ENCODE results near the gene WBP2. TPM values are rescaled to one million over a fixed set of nuclear protein-coding genes. Genes with fewer than 3 reads are reported as not detected.
A peak's percentile ranks its signal among the peaks of the same experiment; 100 is the strongest.

WBP2 gene
- total and polyA plus RNA-seq, 10 donors = 46.7 to 144 (median 89.1) TPM

- intact Hi-C loops (cut with DNase I; ENCODE audit: low total_unique reads) = no loop called here
- no peak for TF ChIP-seq POLR2A (IDR thresholded peaks at IDR 0.05)
- peak in 2 of 3 donors; percentile 6 to 11 for TF ChIP-seq POLR2AphosphoS5 (IDR thresholded peaks at IDR 0.05)
- no peak for TF ChIP-seq CTCF (IDR thresholded peaks at IDR 0.05 in 8 of 11, conservative IDR thresholded peaks at IDR 0.05 in 3 of 11)
- 75 to 91% (median 84%) methylated on average over 10 to 12 of the region's 12 CpGs for WGBS, 5 donors
- Histone ChIP-seq H3K4me3 (no peak overlapping the region), H3K27me3 (replicated peaks in 1 of 7) (no peaks in the 10 kb centered on the region), H3K9me3 (no peaks in the 10 kb centered on the region), H3K4me1 (peaks cover 17 to 86% (median 44%) of the 10 kb centered on the region in 6 donors), H3K27ac (peak overlapping the region in 7 of 8 donors; percentile 15 to 84 (median 78)), H3K36me3 (peaks cover 0 to 100% (median 79%) of the 10 kb centered on the region in 6 donors)
- DNase-seq = no peak
Measured at GRCh38 chr17:75825748-75826370, 29.3 kb downstream of the WBP2 start.

- Histone ChIP-seq H3K27me3 (replicated peaks in 1 of 7) (no peaks in the 10 kb centered on the region), H3K9me3 (no peaks in the 10 kb centered on the region), H3K27ac (peak overlapping the region in 7 of 8 donors; percentile 29 to 84 (median 78)), H3K36me3 (peaks cover 0 to 100% (median 79%) of the 10 kb centered on the region in 6 donors), H3K4me3 (no peak overlapping the region), H3K4me1 (peaks cover 14 to 79% (median 41%) of the 10 kb centered on the region in 6 donors)
- intact Hi-C loops (cut with DNase I; ENCODE audit: low total_unique reads) = no loop called here
- DNase-seq = no peak
- peak in 1 of 3 donors; percentile 58 for TF ChIP-seq POLR2AphosphoS5 (IDR thresholded peaks at IDR 0.05)
- TF ChIP-seq POLR2A (IDR thresholded peaks at IDR 0.05) = no peak
- 77 to 91% (median 87%) methylated on average over 8 to 13 of the region's 13 CpGs for WGBS, 5 donors
Measured at GRCh38 chr17:75825149-75825552, 30.0 kb downstream of the WBP2 start.

GRCh38 chr17:75824666-75825065, 30.5 kb downstream of the WBP2 start:
- no peak for DNase-seq
- H3K27me3 ChIP-seq (replicated peaks in 1 of 7) = no peaks in the 10 kb centered on the region
- no peak for TF ChIP-seq POLR2A (IDR thresholded peaks at IDR 0.05)
- peak in 2 of 3 donors; percentile 4 to 23 for TF ChIP-seq POLR2AphosphoS5 (IDR thresholded peaks at IDR 0.05)
- peak overlapping the region; percentile 29 to 84 (median 72) for H3K27ac ChIP-seq
- H3K9me3 ChIP-seq = no peaks in the 10 kb centered on the region
- WGBS, 5 donors = 51 to 82% (median 70%) methylated on average over 2 of the region's 2 CpGs
- peaks cover 0 to 100% (median 79%) of the 10 kb centered on the region in 6 donors for H3K36me3 ChIP-seq
- H3K4me3 ChIP-seq = no peak overlapping the region
- intact Hi-C loops (cut with DNase I; ENCODE audit: low total_unique reads) = no loop called here
- peaks cover 14 to 74% (median 38%) of the 10 kb centered on the region in 6 donors for H3K4me1 ChIP-seq

GRCh38 chr17:75824050-75824552, 31.0 kb downstream of the WBP2 start:
- Histone ChIP-seq H3K27ac (peak overlapping the region in 6 of 8 donors; percentile 29 to 84 (median 72)), H3K4me1 (peaks cover 14 to 74% (median 38%) of the 10 kb centered on the region in 6 donors), H3K27me3 (replicated peaks in 1 of 7) (no peaks in the 10 kb centered on the region), H3K9me3 (no peaks in the 10 kb centered on the region), H3K4me3 (no peak overlapping the region), H3K36me3 (peaks cover 0 to 100% (median 80%) of the 10 kb centered on the region in 6 donors)
- TF ChIP-seq CTCF (IDR thresholded peaks at IDR 0.05 in 8 of 11, conservative IDR thresholded peaks at IDR 0.05 in 3 of 11) (no peak), POLR2A (IDR thresholded peaks at IDR 0.05) (no peak), POLR2AphosphoS5 (IDR thresholded peaks at IDR 0.05) (peak; percentile 22 to 56 (median 31))
- 85 to 93% (median 89%) methylated on average over 8 to 13 of the region's 13 CpGs for WGBS, 5 donors
- no peak for DNase-seq
- intact Hi-C loops (cut with DNase I; ENCODE audit: low total_unique reads) = no loop called here

All from spleen (tissue), 11 donors.